ENCODE measurements around the gene CLEC3A.
"Not testable (repeated sequence)": the region's sequence is repeated elsewhere in the genome, so short reads cannot be mapped to it uniquely, and the experiment has no call there.

Gene CLEC3A

GRCh38 chr16:78048319-78048718 is 26.0 kb downstream of the CLEC3A start:
- ATAC-seq (replicated peaks; ENCODE audit: extremely low read depth, poor library complexity, severe bottlenecking) = no peak
- no peak for DNase-seq (ENCODE audit: low spot score in 2 of 2)
- H3K36me3 Mint-ChIP-seq (ENCODE audit: insufficient read depth) = no peaks in the 10 kb centered on the region
- no peak overlapping the region for H3K4me3 Mint-ChIP-seq
- H3K27me3 Mint-ChIP-seq = peaks cover 37% of the 10 kb centered on the region
- H3K9me3 Mint-ChIP-seq = no peaks in the 10 kb centered on the region
- H3K4me1 Mint-ChIP-seq = no peaks in the 10 kb centered on the region
- no peak overlapping the region for H3K27ac Mint-ChIP-seq (ENCODE audit: low read depth)

GRCh38 chr16:78050734-78051400 is 28.5 kb downstream of the CLEC3A start:
- H3K4me3 Mint-ChIP-seq = no peak overlapping the region
- H3K27ac Mint-ChIP-seq (ENCODE audit: low read depth) = no peak overlapping the region
- ATAC-seq (replicated peaks; ENCODE audit: extremely low read depth, poor library complexity, severe bottlenecking) (no peak), DNase-seq (ENCODE audit: low spot score in 2 of 2) (no peak)
- H3K27me3 Mint-ChIP-seq = peaks cover 25% of the 10 kb centered on the region
- no peaks in the 10 kb centered on the region for H3K36me3 Mint-ChIP-seq (ENCODE audit: insufficient read depth)
- no peaks in the 10 kb centered on the region for H3K9me3 Mint-ChIP-seq
- no peaks in the 10 kb centered on the region for H3K4me1 Mint-ChIP-seq

GRCh38 chr16:78057803-78058564 is 35.6 kb downstream of the CLEC3A start:
- no peak for DNase-seq (ENCODE audit: low spot score in 2 of 2)
- ATAC-seq (replicated peaks; ENCODE audit: extremely low read depth, poor library complexity, severe bottlenecking) = no peak
- no peaks in the 10 kb centered on the region for H3K36me3 Mint-ChIP-seq (ENCODE audit: insufficient read depth)
- peaks cover 29% of the 10 kb centered on the region for H3K27me3 Mint-ChIP-seq
- no peaks in the 10 kb centered on the region for H3K9me3 Mint-ChIP-seq
- H3K4me1 Mint-ChIP-seq = no peaks in the 10 kb centered on the region
- H3K4me3 Mint-ChIP-seq = no peak overlapping the region
- no peak overlapping the region for H3K27ac Mint-ChIP-seq (ENCODE audit: low read depth)

- ATAC-seq (replicated peaks; ENCODE audit: extremely low read depth, poor library complexity, severe bottlenecking); H3K4me3 Mint-ChIP-seq; H3K36me3 Mint-ChIP-seq (ENCODE audit: insufficient read depth); H3K4me1 Mint-ChIP-seq; H3K9me3 Mint-ChIP-seq; H3K27ac Mint-ChIP-seq (ENCODE audit: low read depth); DNase-seq (ENCODE audit: low spot score in 2 of 2): not testable (repeated sequence)
- H3K27me3 Mint-ChIP-seq = peaks cover 39% of the 10 kb centered on the region
Observed at GRCh38 chr16:78059806-78060205, 37.5 kb downstream of the CLEC3A start.

- H3K4me1 Mint-ChIP-seq = no peaks in the 10 kb centered on the region
- ATAC-seq (replicated peaks; ENCODE audit: extremely low read depth, poor library complexity, severe bottlenecking) (no peak), DNase-seq (ENCODE audit: low spot score in 2 of 2) (no peak)
- H3K36me3 Mint-ChIP-seq (ENCODE audit: insufficient read depth) = no peaks in the 10 kb centered on the region
- no peak overlapping the region for H3K4me3 Mint-ChIP-seq
- peaks cover 44% of the 10 kb centered on the region for H3K27me3 Mint-ChIP-seq
- no peak overlapping the region for H3K27ac Mint-ChIP-seq (ENCODE audit: low read depth)
- no peaks in the 10 kb centered on the region for H3K9me3 Mint-ChIP-seq
Observed at GRCh38 chr16:78060295-78060694, 37.9 kb downstream of the CLEC3A start.

- Mint-ChIP-seq H3K27ac (ENCODE audit: low read depth) (no peak overlapping the region), H3K36me3 (ENCODE audit: insufficient read depth) (no peaks in the 10 kb centered on the region)
Observed at GRCh38 chr16:78060809-78061208, 38.5 kb downstream of the CLEC3A start.

GRCh38 chr16:78065319-78065718 is 43.0 kb downstream of the CLEC3A start:
- DNase-seq (ENCODE audit: low spot score in 2 of 2) = no peak
- Mint-ChIP-seq H3K36me3 (ENCODE audit: insufficient read depth) (no peaks in the 10 kb centered on the region), H3K27me3 (peaks cover 57% of the 10 kb centered on the region), H3K27ac (ENCODE audit: low read depth) (no peak overlapping the region), H3K4me1 (no peaks in the 10 kb centered on the region), H3K9me3 (no peaks in the 10 kb centered on the region), H3K4me3 (no peak overlapping the region)
- ATAC-seq (replicated peaks; ENCODE audit: extremely low read depth, poor library complexity, severe bottlenecking) = no peak

More at GRCh38 chr16:78060809-78061208, 38.5 kb downstream of the CLEC3A start:
- Mint-ChIP-seq H3K9me3 (no peaks in the 10 kb centered on the region), H3K27me3 (peaks cover 49% of the 10 kb centered on the region), H3K4me1 (no peaks in the 10 kb centered on the region), H3K4me3 (no peak overlapping the region)
- DNase-seq (ENCODE audit: low spot score in 2 of 2) = no peak
- ATAC-seq (replicated peaks; ENCODE audit: extremely low read depth, poor library complexity, severe bottlenecking) = no peak

- no peaks in the 10 kb centered on the region for H3K4me1 Mint-ChIP-seq
- no peak overlapping the region for H3K27ac Mint-ChIP-seq (ENCODE audit: low read depth)
- H3K36me3 Mint-ChIP-seq (ENCODE audit: insufficient read depth) = no peaks in the 10 kb centered on the region
- no peaks in the 10 kb centered on the region for H3K9me3 Mint-ChIP-seq
- peaks cover 44% of the 10 kb centered on the region for H3K27me3 Mint-ChIP-seq
- H3K4me3 Mint-ChIP-seq = no peak overlapping the region
- DNase-seq (ENCODE audit: low spot score in 2 of 2) (no peak), ATAC-seq (replicated peaks; ENCODE audit: extremely low read depth, poor library complexity, severe bottlenecking) (no peak)
Observed at GRCh38 chr16:78069913-78070312, 47.6 kb downstream of the CLEC3A start.

GRCh38 chr16:78072275-78072674 is 49.9 kb downstream of the CLEC3A start:
- Mint-ChIP-seq H3K4me1 (no peaks in the 10 kb centered on the region), H3K36me3 (ENCODE audit: insufficient read depth) (no peaks in the 10 kb centered on the region), H3K4me3 (no peak overlapping the region), H3K9me3 (no peaks in the 10 kb centered on the region), H3K27ac (ENCODE audit: low read depth) (no peak overlapping the region), H3K27me3 (peaks cover 25% of the 10 kb centered on the region)
- ATAC-seq (replicated peaks; ENCODE audit: extremely low read depth, poor library complexity, severe bottlenecking) = no peak
- no peak for DNase-seq (ENCODE audit: low spot score in 2 of 2)

GRCh38 chr16:78075800-78076199 is 53.5 kb downstream of the CLEC3A start:
- ATAC-seq (replicated peaks; ENCODE audit: extremely low read depth, poor library complexity, severe bottlenecking) = no peak
- H3K4me3 Mint-ChIP-seq = no peak overlapping the region
- H3K27me3 Mint-ChIP-seq = peaks cover 17% of the 10 kb centered on the region
- no peaks in the 10 kb centered on the region for H3K36me3 Mint-ChIP-seq (ENCODE audit: insufficient read depth)
- no peak overlapping the region for H3K27ac Mint-ChIP-seq (ENCODE audit: low read depth)
- no peaks in the 10 kb centered on the region for H3K4me1 Mint-ChIP-seq
- DNase-seq (ENCODE audit: low spot score in 2 of 2) = no peak
- H3K9me3 Mint-ChIP-seq = no peaks in the 10 kb centered on the region

GRCh38 chr16:78081341-78081740 is 59.0 kb downstream of the CLEC3A start:
- peaks cover 34% of the 10 kb centered on the region for H3K27me3 Mint-ChIP-seq
- H3K36me3 Mint-ChIP-seq (ENCODE audit: insufficient read depth) = no peaks in the 10 kb centered on the region

More at GRCh38 chr16:78081341-78081740, 59.0 kb downstream of the CLEC3A start:
- DNase-seq (ENCODE audit: low spot score in 2 of 2) = no peak
- ATAC-seq (replicated peaks; ENCODE audit: extremely low read depth, poor library complexity, severe bottlenecking) = no peak
- Mint-ChIP-seq H3K4me1 (no peaks in the 10 kb centered on the region), H3K4me3 (no peak overlapping the region), H3K27ac (ENCODE audit: low read depth) (no peak overlapping the region), H3K9me3 (no peaks in the 10 kb centered on the region)
